Body of pancreas (tissue), 4 donors: ENCODE measurements around the gene CACNA1G. TPM values are rescaled to one million over a fixed set of nuclear protein-coding genes. Genes with fewer than 3 reads are reported as not detected.
A peak's percentile ranks its signal among the peaks of the same experiment; 100 is the strongest.

ENCODE experiments used
- ATAC-seq: fragments of 150-250 bp; one replicate; pipeline ENCODE4 v1.9.1; 2016
- DNase-seq, 4 donors: peaks; one replicate each; pipeline ENCODE4 v3.0.0-alpha.2; 2019
- H3K27ac ChIP-seq, 4 donors: fragments of 200-600 bp; sonication (generic); 1 replicate in 3 of 4; 2 replicates in 1 of 4; pipeline versions ENCODE4 v1.5.1 to v1.6.1; 2016 to 2019; ENCODE audit warnings: mild to moderate bottlenecking in 1 of 4, mixed read lengths in 1 of 4, moderate library complexity in 1 of 4
- H3K27me3 ChIP-seq, 2 donors: fragments of 200-600 bp; sonication (generic); one replicate each; pipeline ENCODE4 v1.6.0; 2016; ENCODE audit warnings: mild to moderate bottlenecking in 1 of 2
- H3K36me3 ChIP-seq, 2 donors: fragments of 200-600 bp; sonication (generic); replicated peaks in 1 of 2; 2 replicates each; pipeline ENCODE4 v1.5.1; 2016; ENCODE audit warnings: low read depth in 2 of 2; ENCODE audit not compliant: insufficient read depth in 1 of 2
- H3K4me1 ChIP-seq: fragments of 200-600 bp; sonication (generic); one replicate; pipeline ENCODE4 v1.6.0; 2016
- H3K4me3 ChIP-seq, 2 donors: fragments of 200-600 bp; sonication (generic); 1 replicate in 1 of 2; 2 replicates in 1 of 2; pipeline ENCODE4 v1.5.1; 2016 to 2019
- H3K9me3 ChIP-seq, 3 donors: fragments of 200-600 bp; sonication (generic); 1 replicate in 2 of 3; 2 replicates in 1 of 3; pipeline ENCODE4 v1.5.1; 2016
- POLR2A ChIP-seq, 3 donors: fragments of 450-650 bp; IDR thresholded peaks; one replicate each; pipeline ENCODE4 v1.6.1; 2016; ENCODE audit warnings: antibody characterized with exemption in 3 of 3, mild to moderate bottlenecking in 2 of 3
- WGBS, 2 donors: methylation state at CpG; one replicate each; pipeline ENCODE4 v1.1.5; 2017; 5-methylcytosine and 5-hydroxymethylcytosine counted together
- intact Hi-C: fragments of 100-400 bp; cut with DNase I; formaldehyde crosslinking; loops from one replicate; pipeline ENCODE4 v1.15.1; 2023
- total RNA-seq, 2 donors: library from RNA; depleted of rRNA; stranded (reverse); fragments of >200 nt; gene quantifications; one replicate each; pipeline ENCODE4 v1.1.0, GENCODE V29; 2016
- TF ChIP-seq, protein P1 (sequence below), 7 experiments: fragments of 450-650 bp in 4 of 7; fragments of 200-600 bp in 3 of 7; sonication (generic) in 3 of 7; IDR thresholded peaks; one replicate each; pipeline ENCODE4 v1.5.1; 2016 to 2019; ENCODE audit warnings: antibody characterized with exemption in 7 of 7

CACNA1G gene
- total RNA-seq, 2 donors from 2014 or later, result 0.26 to 0.33 TPM

- H3K4me3 ChIP-seq, result no peak overlapping the region
- WGBS, 2 donors, result 49 to 57% methylated on average over 5 to 6 of the region's 6 CpGs
- ATAC-seq (no peak), DNase-seq (no peak)
- no peaks in the 10 kb centered on the region for H3K36me3 ChIP-seq
- TF ChIP-seq, protein P1, sequence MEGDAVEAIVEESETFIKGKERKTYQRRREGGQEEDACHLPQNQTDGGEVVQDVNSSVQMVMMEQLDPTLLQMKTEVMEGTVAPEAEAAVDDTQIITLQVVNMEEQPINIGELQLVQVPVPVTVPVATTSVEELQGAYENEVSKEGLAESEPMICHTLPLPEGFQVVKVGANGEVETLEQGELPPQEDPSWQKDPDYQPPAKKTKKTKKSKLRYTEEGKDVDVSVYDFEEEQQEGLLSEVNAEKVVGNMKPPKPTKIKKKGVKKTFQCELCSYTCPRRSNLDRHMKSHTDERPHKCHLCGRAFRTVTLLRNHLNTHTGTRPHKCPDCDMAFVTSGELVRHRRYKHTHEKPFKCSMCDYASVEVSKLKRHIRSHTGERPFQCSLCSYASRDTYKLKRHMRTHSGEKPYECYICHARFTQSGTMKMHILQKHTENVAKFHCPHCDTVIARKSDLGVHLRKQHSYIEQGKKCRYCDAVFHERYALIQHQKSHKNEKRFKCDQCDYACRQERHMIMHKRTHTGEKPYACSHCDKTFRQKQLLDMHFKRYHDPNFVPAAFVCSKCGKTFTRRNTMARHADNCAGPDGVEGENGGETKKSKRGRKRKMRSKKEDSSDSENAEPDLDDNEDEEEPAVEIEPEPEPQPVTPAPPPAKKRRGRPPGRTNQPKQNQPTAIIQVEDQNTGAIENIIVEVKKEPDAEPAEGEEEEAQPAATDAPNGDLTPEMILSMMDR (IDR thresholded peaks at IDR 0.05), result no peak
- no peak for TF ChIP-seq POLR2A (IDR thresholded peaks at IDR 0.05)
- H3K27me3 ChIP-seq, result no peaks in the 10 kb centered on the region
- intact Hi-C loops, result loop anchor here (5.0 kb wide), 1 partner anchor 67 kb away; no protein-coding TSS in a partner anchor
- H3K9me3 ChIP-seq, result no peaks in the 10 kb centered on the region
- no peak overlapping the region for H3K27ac ChIP-seq
- peaks cover 38% of the 10 kb centered on the region for H3K4me1 ChIP-seq
These were observed 69.4 kb downstream of the CACNA1G start for GRCh38 chr17:50629902-50630301.

GRCh38 chr17:50630524-50631194 lies 70.1 kb downstream of the CACNA1G start:
- H3K36me3 ChIP-seq, result no peaks in the 10 kb centered on the region
- DNase-seq, result peak; percentile 83 to 90 (median 88)
- no peak for TF ChIP-seq POLR2A (IDR thresholded peaks at IDR 0.05)
- TF ChIP-seq, protein P1 (IDR thresholded peaks at IDR 0.05), result peak; percentile 85 to 99 (median 97)
- H3K27me3 ChIP-seq, result no peaks in the 10 kb centered on the region
- 29 to 45% methylated on average over 6 to 7 of the region's 7 CpGs for WGBS, 2 donors
- peak overlapping the region in 3 of 4 donors; percentile 3 to 45 (median 35) for H3K27ac ChIP-seq
- peaks cover 46% of the 10 kb centered on the region for H3K4me1 ChIP-seq
- H3K4me3 ChIP-seq, result no peak overlapping the region
- no peaks in the 10 kb centered on the region for H3K9me3 ChIP-seq
- peak; percentile 77 for ATAC-seq
- intact Hi-C loops, result no loop called here

GRCh38 chr17:50631195-50631907 lies 70.8 kb downstream of the CACNA1G start:
- intact Hi-C loops, result no loop called here

DNA sequence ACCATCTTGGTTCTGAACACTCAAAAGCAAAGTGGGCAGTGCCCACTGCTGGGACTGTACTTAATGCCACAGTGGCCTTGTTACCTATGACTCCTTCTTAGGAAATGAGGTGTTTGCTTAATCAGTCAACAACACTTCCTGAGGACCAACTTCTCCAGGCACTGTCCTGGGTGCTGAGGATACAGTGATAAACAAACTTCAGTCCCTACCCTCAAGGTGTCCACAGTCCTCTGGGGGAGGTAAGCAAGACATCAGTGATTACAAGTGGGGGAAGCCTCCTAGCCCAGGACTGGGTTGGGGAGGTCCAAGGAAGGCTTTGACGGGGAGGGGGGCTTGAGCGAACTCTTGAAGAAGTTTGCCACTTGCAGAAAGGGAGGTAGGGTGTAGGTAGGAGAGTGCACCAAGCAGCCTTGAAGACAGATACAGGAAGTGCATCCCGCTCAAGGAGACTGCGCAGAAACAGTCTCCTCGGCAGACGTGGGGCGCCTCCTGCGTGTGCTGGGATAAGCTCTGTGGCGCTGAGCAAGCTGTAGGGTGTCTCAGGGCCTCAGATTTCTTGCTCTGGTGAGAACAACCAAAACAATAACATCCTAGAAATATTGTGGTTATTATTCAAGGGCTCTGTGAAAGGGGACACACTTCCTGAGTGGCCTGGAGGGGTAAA lies 71.5 kb downstream of the CACNA1G start:
- Histone ChIP-seq H3K4me1 (peaks cover 52% of the 10 kb centered on the region), H3K27me3 (no peaks in the 10 kb centered on the region), H3K27ac (no peak overlapping the region), H3K4me3 (no peak overlapping the region), H3K9me3 (no peaks in the 10 kb centered on the region), H3K36me3 (no peaks in the 10 kb centered on the region)
- DNase-seq (no peak), ATAC-seq (no peak)
- 87 to 93% methylated on average over 9 of the region's 9 CpGs for WGBS, 2 donors
- intact Hi-C loops, result no loop called here
- TF ChIP-seq, protein P1 (IDR thresholded peaks at IDR 0.05), result no peak
- no peak for TF ChIP-seq POLR2A (IDR thresholded peaks at IDR 0.05)

More at GRCh38 chr17:50631195-50631907, 70.8 kb downstream of the CACNA1G start:
- peak overlapping the region in 3 of 4 donors; percentile 3 to 45 (median 35) for H3K27ac ChIP-seq
- WGBS, 2 donors, result 68 to 80% methylated on average over 11 of the region's 11 CpGs
- TF ChIP-seq POLR2A (IDR thresholded peaks at IDR 0.05), result no peak
- TF ChIP-seq, protein P1 (IDR thresholded peaks at IDR 0.05), result no peak
- H3K36me3 ChIP-seq, result no peaks in the 10 kb centered on the region
- H3K27me3 ChIP-seq, result no peaks in the 10 kb centered on the region
- H3K4me3 ChIP-seq, result no peak overlapping the region
- no peaks in the 10 kb centered on the region for H3K9me3 ChIP-seq
- DNase-seq (no peak), ATAC-seq (no peak)
- peaks cover 46% of the 10 kb centered on the region for H3K4me1 ChIP-seq
